D721Med (cell line): ENCODE results near the gene TSHZ1.
A peak's percentile ranks its signal among the peaks of the same experiment; 100 is the strongest.
"Not testable (repeated sequence)": the region's sequence is repeated elsewhere in the genome, so short reads cannot be mapped to it uniquely, and the experiment has no call there.

Experiments used
- DNase-seq: peaks from one replicate; pipeline ENCODE4 v3.0.0; 2011; ENCODE audit warnings: low spot score; ENCODE audit not compliant: insufficient read length
- FAIRE-seq: peaks from 2 replicates; lab custom pipeline; 2011; peaks lifted over from hg19 to GRCh38; lab: Jason Lieb, UNC
- TF ChIP-seq, protein P1 (sequence below): IDR thresholded peaks from 2 replicates; pipeline ENCODE4 v1.5.1; 2012; ENCODE audit warnings: mild to moderate bottlenecking, control low read depth; ENCODE audit not compliant: insufficient read depth; ENCODE audit errors: missing control alignments

The TSHZ1 gene

DNA sequence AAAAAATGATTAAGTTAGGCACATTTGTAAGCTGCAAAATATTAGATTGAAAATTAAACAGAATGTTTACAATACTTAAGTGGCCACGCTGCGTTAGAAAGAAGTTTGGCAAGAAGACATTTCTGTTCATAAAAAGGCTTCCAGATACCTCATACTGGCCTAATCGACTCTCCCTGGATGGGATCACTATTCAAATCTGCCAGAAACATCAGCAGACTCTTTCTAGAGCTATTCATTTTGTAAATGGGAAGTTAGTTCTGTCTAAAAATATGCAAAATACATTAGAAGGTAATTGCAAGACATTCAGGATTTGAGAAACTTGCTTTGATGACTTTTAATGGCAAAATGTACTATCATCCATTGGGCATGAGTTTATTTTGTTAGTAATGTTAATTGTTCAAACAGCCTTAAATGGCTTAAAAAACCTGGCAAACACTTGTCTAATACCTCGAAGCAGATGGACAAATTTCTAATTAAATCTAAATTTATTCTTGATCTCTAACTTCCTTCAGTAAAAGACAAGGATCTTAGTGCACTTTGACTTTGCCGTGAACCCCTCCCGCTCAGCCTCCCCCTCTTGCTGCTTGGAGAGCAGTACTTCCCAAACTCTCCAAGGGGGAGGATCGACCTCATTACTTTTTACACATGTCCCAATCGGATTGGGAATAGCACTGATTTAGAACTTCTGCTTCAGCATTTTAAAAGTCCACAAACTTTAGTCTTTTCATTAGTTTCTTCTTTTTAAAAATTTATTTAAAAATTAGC is 113.4 kb downstream of the TSHZ1 start:
- DNase-seq, result no peak
- TF ChIP-seq, protein P1, sequence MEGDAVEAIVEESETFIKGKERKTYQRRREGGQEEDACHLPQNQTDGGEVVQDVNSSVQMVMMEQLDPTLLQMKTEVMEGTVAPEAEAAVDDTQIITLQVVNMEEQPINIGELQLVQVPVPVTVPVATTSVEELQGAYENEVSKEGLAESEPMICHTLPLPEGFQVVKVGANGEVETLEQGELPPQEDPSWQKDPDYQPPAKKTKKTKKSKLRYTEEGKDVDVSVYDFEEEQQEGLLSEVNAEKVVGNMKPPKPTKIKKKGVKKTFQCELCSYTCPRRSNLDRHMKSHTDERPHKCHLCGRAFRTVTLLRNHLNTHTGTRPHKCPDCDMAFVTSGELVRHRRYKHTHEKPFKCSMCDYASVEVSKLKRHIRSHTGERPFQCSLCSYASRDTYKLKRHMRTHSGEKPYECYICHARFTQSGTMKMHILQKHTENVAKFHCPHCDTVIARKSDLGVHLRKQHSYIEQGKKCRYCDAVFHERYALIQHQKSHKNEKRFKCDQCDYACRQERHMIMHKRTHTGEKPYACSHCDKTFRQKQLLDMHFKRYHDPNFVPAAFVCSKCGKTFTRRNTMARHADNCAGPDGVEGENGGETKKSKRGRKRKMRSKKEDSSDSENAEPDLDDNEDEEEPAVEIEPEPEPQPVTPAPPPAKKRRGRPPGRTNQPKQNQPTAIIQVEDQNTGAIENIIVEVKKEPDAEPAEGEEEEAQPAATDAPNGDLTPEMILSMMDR, result no peak
- peak; percentile 87 for FAIRE-seq

DNA sequence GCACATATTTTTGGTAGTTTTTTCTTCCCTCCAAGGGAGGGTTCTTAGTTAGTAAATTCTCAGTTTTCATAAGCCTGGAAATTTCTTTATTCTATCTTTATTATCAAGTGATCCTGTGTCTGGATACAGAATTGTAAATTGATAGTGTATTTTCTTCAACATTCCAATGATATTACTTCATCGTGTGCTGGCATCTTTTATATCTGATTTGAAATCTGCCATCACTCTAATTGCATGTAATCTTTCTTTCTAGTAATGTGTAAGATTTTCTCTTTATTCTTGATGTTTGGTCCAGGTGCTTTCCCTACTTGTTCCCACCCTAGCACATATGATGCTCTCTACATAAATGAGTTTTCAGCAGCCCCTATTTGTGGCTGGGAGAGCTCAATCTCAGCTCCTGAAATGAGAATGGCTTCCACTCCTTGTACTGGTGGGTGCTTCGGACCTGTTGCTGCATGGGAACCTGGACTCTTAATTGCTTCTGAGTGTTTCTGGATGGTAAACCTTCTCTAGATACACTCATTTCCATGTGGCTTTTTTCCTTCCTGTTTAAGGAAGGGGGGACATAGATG is 114.2 kb downstream of the TSHZ1 start:
- TF ChIP-seq, protein P1, result no peak
- FAIRE-seq (peak; percentile 56), DNase-seq (no peak)

DNA sequence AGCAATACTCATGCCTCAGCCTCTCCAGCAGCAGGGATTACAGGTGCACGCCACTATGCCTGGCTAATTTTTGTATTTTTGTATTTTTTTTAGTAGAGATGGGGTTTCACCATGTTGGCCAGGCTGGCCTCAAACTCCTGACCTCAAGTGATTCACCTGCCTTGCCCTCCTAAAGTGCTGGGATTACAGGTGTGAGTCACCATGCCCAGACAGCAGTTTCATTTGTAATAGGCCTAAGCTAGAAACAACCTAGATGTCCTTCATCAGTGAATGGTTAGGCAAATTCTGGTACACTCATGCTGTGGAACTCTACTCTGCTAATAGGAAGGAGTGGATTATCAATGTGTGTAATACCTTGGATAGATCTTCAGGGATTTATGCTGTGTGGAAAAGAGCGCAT is 119.2 kb downstream of the TSHZ1 start:
- DNase-seq, FAIRE-seq: not testable (repeated sequence)

DNA sequence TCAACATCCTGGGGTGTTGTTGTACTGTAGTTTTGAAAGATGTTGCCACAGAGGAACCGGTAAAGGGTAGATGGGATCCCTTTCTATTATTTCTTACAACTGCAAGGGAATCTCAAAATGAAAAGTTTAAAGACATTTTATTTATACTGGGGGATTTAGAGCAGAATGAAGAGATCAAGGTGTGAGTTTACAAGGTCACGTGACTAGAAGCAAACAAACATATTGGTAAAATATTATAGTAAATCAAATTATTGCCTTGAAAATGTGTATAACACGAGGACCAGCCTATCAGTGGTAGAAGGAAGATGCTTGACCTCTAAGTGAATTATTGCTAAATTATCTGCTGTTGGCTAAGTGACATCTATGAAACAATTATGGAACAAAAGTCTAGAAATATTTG is 119.7 kb downstream of the TSHZ1 start:
- TF ChIP-seq, protein P1, result no peak
- DNase-seq (no peak), FAIRE-seq (peak; percentile 92)

DNA sequence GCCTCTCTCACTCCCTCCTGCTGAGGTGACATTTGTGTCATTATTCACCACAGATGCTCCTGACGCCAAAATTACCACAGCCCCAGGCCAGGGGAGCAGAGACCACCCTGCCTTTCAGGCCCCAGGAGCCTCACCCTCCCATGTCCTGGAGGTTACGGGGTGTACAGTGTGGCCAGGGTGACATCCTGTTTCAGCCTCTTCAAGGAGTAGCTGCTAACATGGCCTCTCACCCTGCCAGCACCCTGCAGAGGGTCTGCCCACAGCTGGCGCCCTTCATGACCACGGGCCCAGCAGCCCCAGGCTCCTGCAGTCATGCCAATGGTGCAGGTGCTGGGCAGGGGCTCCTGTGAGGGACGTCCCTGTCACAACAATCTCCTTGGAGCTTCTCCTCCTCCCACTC is 124.3 kb downstream of the TSHZ1 start:
- FAIRE-seq, result no peak
- no peak for DNase-seq

DNA sequence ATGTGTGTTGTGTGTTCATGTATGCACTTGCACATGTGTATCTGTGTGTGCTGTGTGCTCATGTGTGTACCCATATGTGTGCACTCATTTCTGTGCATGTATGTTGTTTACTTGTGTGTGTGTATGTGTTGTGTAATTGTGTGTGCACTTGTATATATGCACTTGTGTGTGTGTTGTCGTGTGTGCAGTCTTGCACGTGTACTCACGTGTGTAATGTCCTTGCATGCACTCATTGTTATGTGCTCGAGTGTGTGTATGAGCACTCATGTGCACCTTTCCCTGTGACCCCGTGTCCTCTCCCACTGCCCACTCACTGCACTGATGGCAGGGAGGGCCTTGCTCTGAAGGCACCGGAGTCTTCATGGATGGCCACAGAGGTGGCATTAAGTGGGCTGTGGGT is 124.9 kb downstream of the TSHZ1 start:
- FAIRE-seq, result peak; percentile 95
- no peak for DNase-seq
- TF ChIP-seq, protein P1, result no peak

More for the DNA sequence above, 124.3 kb downstream of the TSHZ1 start:
- TF ChIP-seq, protein P1, result no peak

DNA sequence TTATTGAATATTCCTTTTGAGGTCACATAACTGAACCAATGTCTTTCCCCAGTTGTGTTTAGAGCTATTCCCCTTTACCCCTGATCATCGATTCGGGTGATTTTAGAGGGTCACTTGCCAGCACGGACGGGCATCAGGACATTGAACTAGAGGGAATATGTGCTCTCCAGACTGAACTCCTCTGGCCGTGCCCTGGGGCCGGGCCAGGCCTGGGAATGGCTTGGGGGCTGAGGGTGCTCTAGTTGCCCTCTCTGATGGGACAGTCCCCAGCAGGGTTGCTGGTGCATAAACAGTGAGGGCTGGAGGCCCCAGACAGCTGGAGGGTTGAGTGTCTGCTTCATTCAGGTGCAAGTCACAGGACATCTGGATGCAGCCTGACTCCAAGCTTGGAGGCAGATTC is 126.2 kb downstream of the TSHZ1 start:
- TF ChIP-seq, protein P1, result no peak
- FAIRE-seq, result no peak
- no peak for DNase-seq
